RWPE1 (cell line): ENCODE measurements around the gene JTB.

Experiments
- CTCF ChIA-PET: fragments of 350-600 bp; sonication (Branson Sonifier 250); formaldehyde crosslinking; extraction: SDS; loops from one replicate; lab custom pipeline; 2021; lab: Yijun Ruan, JAX
- POLR2A ChIA-PET: fragments of 400-600 bp; formaldehyde crosslinking; extraction: SDS; loops from one replicate; lab custom pipeline; 2020; ENCODE audit warnings: antibody characterized with exemption; ENCODE audit not compliant: low non-redundant PET; lab: Yijun Ruan, JAX
- DNase-seq: peaks from one replicate; pipeline ENCODE4 v3.0.0; 2012; ENCODE audit warnings: low spot score
- H3K27ac ChIP-seq: fragments of 450-650 bp; 2 replicates; pipeline ENCODE4 v1.5.1; 2017
- CTCF ChIP-seq: fragments of 450-650 bp; conservative IDR thresholded peaks from 2 replicates; pipeline ENCODE4 v1.5.1; 2017; ENCODE audit warnings: low read depth, mild to moderate bottlenecking

The JTB gene

GRCh38 chr1:153968408-153968807 is 9.1 kb downstream of the JTB start:
- ChIA-PET POLR2A (interaction anchor here (2.4 kb wide), 1 partner anchor 22 kb away, joined by 8 read pairs; the partner anchor contains the start of gene RPS27), CTCF (interaction anchor here (1.1 kb wide), 1 partner anchor 18 kb away, joined by 3 read pairs; the partner anchor contains the start of gene RAB13)
- DNase-seq = no peak
- H3K27ac ChIP-seq = peak overlapping the region; percentile 98
- no peak for TF ChIP-seq CTCF

- DNase-seq = no peak
- TF ChIP-seq CTCF = no peak
- POLR2A ChIA-PET = interaction anchor here (1.4 to 2.4 kb wide), 2 partner anchors 22 kb away, joined by 6 to 8 read pairs; partner anchors contain the start of genes DENND4B and RPS27
- CTCF ChIA-PET = interaction anchor here (1.0 to 1.1 kb wide), 2 partner anchors 8 to 18 kb away, joined by 3 to 5 read pairs; partner anchors contain the start of gene RAB13
- peak overlapping the region; percentile 98 for H3K27ac ChIP-seq
Measured at GRCh38 chr1:153968000-153968363, 9.5 kb downstream of the JTB start.

GRCh38 chr1:153967107-153967999 is 10.1 kb downstream of the JTB start, which contains the start of gene CREB3L4:
Gene CREB3L4, plus strand, starts transcription at chr1:153967902. Its CDS starts 624 bp downstream, at chr1:153968526.
- CTCF ChIA-PET = interaction anchor here (0.5 to 1.8 kb wide), 6 partner anchors 9 to 21 kb away, joined by 3 to 8 read pairs (median 4); partner anchors contain the start of genes CRTC2, DENND4B and RAB13
- peak within 1 kb of the TSS; percentile 98 for H3K27ac ChIP-seq
- TF ChIP-seq CTCF = peak; percentile 54
- POLR2A ChIA-PET = interaction anchor here (0.6 to 2.4 kb wide), 8 partner anchors 10 to 415 kb away, joined by 3 to 16 read pairs (median 3); partner anchors contain the start of genes DENND4B, JTB, RAB13 and RPS27
- peak; percentile 91 for DNase-seq

- DNase-seq = peak; percentile 77
- H3K27ac ChIP-seq = peak overlapping the region; percentile 98
- ChIA-PET CTCF (no interaction called here), POLR2A (interaction anchor here (0.5 to 0.6 kb wide), 4 partner anchors 28 to 414 kb away, joined by 3 to 10 read pairs (median 4); partner anchors contain the start of gene ILF2)
- TF ChIP-seq CTCF = no peak
Measured at GRCh38 chr1:153963850-153964331, 13.6 kb downstream of the JTB start.

- CTCF ChIA-PET = interaction anchor here (0.7 to 1.9 kb wide), 2 partner anchors 17 to 143 kb away, joined by 3 to 5 read pairs; partner anchors contain the start of gene DENND4B
- POLR2A ChIA-PET = interaction anchor here (0.5 to 1.3 kb wide), 7 partner anchors 23 to 413 kb away, joined by 3 to 10 read pairs (median 4); partner anchors contain the start of genes ILF2 and RAB13
- H3K27ac ChIP-seq = peak within 1 kb of the TSS; percentile 98
- peak; percentile 94 for DNase-seq
- no peak for TF ChIP-seq CTCF
Measured at GRCh38 chr1:153963030-153963849, 14.2 kb downstream of the JTB start, which contains the start of gene SLC39A1. Gene SLC39A1, minus strand, starts transcription at chr1:153963537. Its CDS starts 822 bp downstream, at chr1:153962715.
